Endothelial cell of umbilical vein (primary cell): ENCODE data around the gene CCNF. TPM values are rescaled to one million over a fixed set of nuclear protein-coding genes. Genes with fewer than 3 reads are reported as not detected.

Source experiments
- BruUV-seq: library from RNA; stranded (reverse); fragments of 400-500 nt; replicated peaks from 2 replicates; lab custom pipeline; 2021; lab: Mats Ljungman, UMichigan
- CTCF ChIA-PET: fragments of 300-600, 350-600 bp; sonication (Branson Sonifier 250); formaldehyde crosslinking; loops from one replicate; lab custom pipeline; 2021; ENCODE audit warnings: antibody characterized with exemption, inconsistent platforms; lab: Charles Lee
- POLR2A ChIA-PET: fragments of 300-600, 350-600 bp; sonication (Branson Sonifier 250); formaldehyde crosslinking; loops from one replicate; lab custom pipeline; 2021; ENCODE audit warnings: antibody characterized with exemption, inconsistent platforms; lab: Charles Lee
- DNase-seq: peaks from one replicate; pipeline ENCODE4 v3.0.0-alpha.2; 2011; ENCODE audit warnings: low read depth, low spot score
- FAIRE-seq: peaks from 2 replicates; lab custom pipeline; 2011; peaks lifted over from hg19 to GRCh38; lab: Jason Lieb, UNC
- H2AFZ ChIP-seq: 2 replicates; pipeline ENCODE4 v1.6.0; 2012; ENCODE audit warnings: low read depth, low read length, control low read depth, inconsistent platforms
- H3K27ac ChIP-seq: 2 replicates; pipeline ENCODE4 v1.5.1; 2011; ENCODE audit warnings: low read depth, mild to moderate bottlenecking, control low read depth, low read length, moderate library complexity; ENCODE audit not compliant: insufficient read depth
- H3K27me3 ChIP-seq, 2 experiments: 2 replicates each; pipeline versions ENCODE4 v1.6.0 to v1.6.1; 2011; ENCODE audit warnings: low read length in 2 of 2, mixed read lengths in 1 of 2; ENCODE audit not compliant: control insufficient read depth in 2 of 2, insufficient read depth in 2 of 2
- H3K36me3 ChIP-seq, 2 experiments: 2 replicates in 1 of 2; 3 replicates in 1 of 2; pipeline ENCODE4 v1.5.1; 2011; ENCODE audit warnings: low read length in 2 of 2, mild to moderate bottlenecking in 1 of 2, moderate library complexity in 1 of 2; ENCODE audit not compliant: control insufficient read depth in 2 of 2, insufficient read depth in 2 of 2; ENCODE audit errors: extremely low read depth in 1 of 2
- H3K4me1 ChIP-seq: 3 replicates; pipeline ENCODE4 v1.5.1; 2011; ENCODE audit warnings: mild to moderate bottlenecking, low read length; ENCODE audit not compliant: control insufficient read depth, insufficient read depth; ENCODE audit errors: extremely low read depth
- H3K4me2 ChIP-seq: 2 replicates; pipeline ENCODE4 v1.6.1; 2011; ENCODE audit warnings: low read length, control low read depth, mixed read lengths; ENCODE audit not compliant: insufficient read depth
- H3K4me3 ChIP-seq, 3 experiments: fragments of 200-600 bp in 1 of 3; sonication (generic), shearing (Covaris generic) in 1 of 3; replicated peaks in 1 of 3; 2 replicates each; pipeline ENCODE4 v1.5.1; 2011 to 2016; ENCODE audit warnings: control low read depth in 3 of 3, low read length in 3 of 3, mild to moderate bottlenecking in 2 of 3, inconsistent platforms in 1 of 3, low read depth in 1 of 3, moderate library complexity in 1 of 3; ENCODE audit not compliant: insufficient read depth in 1 of 3
- H3K79me2 ChIP-seq: 2 replicates; pipeline ENCODE4 v1.6.0; 2012; ENCODE audit warnings: low read length, inconsistent platforms; ENCODE audit not compliant: control insufficient read depth, insufficient read depth
- H3K9ac ChIP-seq: replicated peaks from 2 replicates; pipeline ENCODE3; 2011; ENCODE audit warnings: low read length, control low read depth; ENCODE audit not compliant: insufficient read depth; ENCODE audit errors: extremely low read depth
- H3K9me1 ChIP-seq: replicated peaks from 3 replicates; pipeline ENCODE4 v1.6.0; 2011; ENCODE audit warnings: mild to moderate bottlenecking, low read length; ENCODE audit not compliant: control insufficient read depth, insufficient read depth; ENCODE audit errors: extremely low read depth
- H3K9me3 ChIP-seq: replicated peaks from 2 replicates; pipeline ENCODE4 v1.5.1; 2012; ENCODE audit warnings: low read length, inconsistent platforms; ENCODE audit not compliant: control insufficient read depth, insufficient read depth
- H4K20me1 ChIP-seq: replicated peaks from 2 replicates; pipeline ENCODE3; 2011; ENCODE audit warnings: mild to moderate bottlenecking, low read length; ENCODE audit not compliant: control insufficient read depth, insufficient read depth; ENCODE audit errors: extremely low read depth
- EZH2 ChIP-seq: IDR thresholded peaks from 2 replicates; pipeline ENCODE4 v1.6.1; 2012; ENCODE audit warnings: borderline replicate concordance, low read depth, mild to moderate bottlenecking, moderate library complexity, low read length, inconsistent platforms; ENCODE audit not compliant: severe bottlenecking
- FOS ChIP-seq: IDR thresholded peaks from 2 replicates; pipeline ENCODE4 v1.6.1; 2011; ENCODE audit warnings: mild to moderate bottlenecking, low read length, moderate library complexity, borderline replicate concordance; ENCODE audit not compliant: insufficient read depth
- GATA2 ChIP-seq: IDR thresholded peaks from 2 replicates; pipeline ENCODE4 v1.7.0; 2011; ENCODE audit warnings: low read depth, mild to moderate bottlenecking, moderate library complexity, mixed read lengths, low read length; ENCODE audit not compliant: insufficient read length, insufficient read depth
- JUN ChIP-seq: IDR thresholded peaks from 2 replicates; pipeline ENCODE4 v1.6.1; 2011; ENCODE audit warnings: borderline replicate concordance, low read depth; ENCODE audit not compliant: insufficient read length, insufficient read depth
- MYC ChIP-seq: IDR thresholded peaks from one replicate; pipeline ENCODE4 v1.6.1; 2011; ENCODE audit warnings: mild to moderate bottlenecking, low read depth, low read length
- POLR2A ChIP-seq: IDR thresholded peaks from 2 replicates; pipeline ENCODE4 v1.6.1; 2012; ENCODE audit warnings: low read depth, mild to moderate bottlenecking, control low read depth, low read length
- POLR2AphosphoS5 ChIP-seq: IDR thresholded peaks from 2 replicates; pipeline ENCODE4 v1.6.1; 2012; ENCODE audit warnings: low read depth, mild to moderate bottlenecking, control low read depth, low read length, moderate library complexity; ENCODE audit not compliant: insufficient read depth
- dilution Hi-C: fragments of 300-500 bp; cut with MboI; formaldehyde crosslinking; loops from one replicate; pipeline ENCODE4 v1.15.0; 2019; ENCODE audit warnings: low sequenced_read_pairs; ENCODE audit not compliant: extremely low pct_ligation_motif_present
- intact Hi-C: fragments of 100-400 bp; cut with micrococcal nuclease; formaldehyde crosslinking; loops from one replicate; pipeline ENCODE4 v1.10.0; 2022
- polyA plus RNA-seq, 4 experiments: library from polyadenylated mRNA; depleted of rRNA in 3 of 4; stranded (reverse) in 3 of 4; unstranded in 1 of 4; fragments of >200 nt; gene quantifications; 2 replicates each; pipeline versions ENCODE4 v1.2.1 to v1.2.3, GENCODE V29; 2011 to 2012; ENCODE audit warnings: missing spikeins in 1 of 4
- total RNA-seq: library from RNA; stranded (reverse); gene quantifications from 2 replicates; pipeline ENCODE4 v1.2.3, GENCODE V29; 2021
- TF ChIP-seq, protein P1 (sequence below): IDR thresholded peaks from 2 replicates; pipeline ENCODE4 v1.6.1; 2011; ENCODE audit not compliant: insufficient read depth, insufficient read length
- TF ChIP-seq, protein P2 (sequence below), 2 donors: IDR thresholded peaks; 1 replicate in 1 of 2; 2 replicates in 1 of 2; pipeline ENCODE4 v1.5.1; 2011; ENCODE audit warnings: low read length in 2 of 2, mild to moderate bottlenecking in 2 of 2, moderate library complexity in 2 of 2, control low read depth in 1 of 2, inconsistent platforms in 1 of 2, low read depth in 1 of 2; ENCODE audit not compliant: insufficient read depth in 1 of 2; ENCODE audit errors: extremely low read depth in 1 of 2

The CCNF gene
- total and polyA plus RNA-seq, 2 donors (not counting 3 experiments of a cell fraction or from before 2014, with no cell fraction given): 13.9 to 48.9 TPM

DNA sequence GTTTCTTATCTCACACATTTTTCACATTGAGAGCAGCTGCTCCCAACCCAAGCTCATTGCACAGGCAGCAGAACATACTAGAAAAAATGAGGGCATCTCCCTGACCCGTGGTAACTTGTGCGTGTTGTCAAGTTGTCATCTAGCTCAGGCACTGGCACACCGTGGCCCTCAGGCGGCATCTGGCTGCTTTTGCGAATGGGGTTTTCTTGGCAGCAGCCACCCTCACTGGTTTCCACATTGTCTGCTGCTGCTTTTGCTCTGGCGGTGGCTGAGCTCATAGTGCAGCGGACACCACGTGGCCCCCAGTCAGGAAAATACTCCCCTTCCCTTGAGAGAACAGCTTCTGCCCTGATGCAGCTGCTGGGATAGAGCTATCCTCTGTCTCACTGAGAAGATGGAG is 21.3 kb downstream of the CCNF start:
- H3K4me1 ChIP-seq: no peaks in the 10 kb centered on the region
- intact Hi-C loops (no loop called here), dilution Hi-C loops (no loop called here)
- ChIA-PET CTCF (interaction anchor here (1.7 kb wide), 1 partner anchor 51 kb away, joined by 6 read pairs; no protein-coding TSS in a partner anchor), POLR2A (no interaction called here)
- H3K4me3 ChIP-seq: no peak overlapping the region
- H3K27me3 ChIP-seq: no peaks in the 10 kb centered on the region
- H3K27ac ChIP-seq: no peak overlapping the region
- no peak for TF ChIP-seq GATA2
- TF ChIP-seq EZH2: no peak
- TF ChIP-seq POLR2A: no peak
- TF ChIP-seq POLR2AphosphoS5: no peak
- TF ChIP-seq, protein P1, sequence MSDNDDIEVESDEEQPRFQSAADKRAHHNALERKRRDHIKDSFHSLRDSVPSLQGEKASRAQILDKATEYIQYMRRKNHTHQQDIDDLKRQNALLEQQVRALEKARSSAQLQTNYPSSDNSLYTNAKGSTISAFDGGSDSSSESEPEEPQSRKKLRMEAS: no peak
- TF ChIP-seq FOS: no peak
- TF ChIP-seq MYC: no peak
- no peak for TF ChIP-seq JUN
- TF ChIP-seq, protein P2, sequence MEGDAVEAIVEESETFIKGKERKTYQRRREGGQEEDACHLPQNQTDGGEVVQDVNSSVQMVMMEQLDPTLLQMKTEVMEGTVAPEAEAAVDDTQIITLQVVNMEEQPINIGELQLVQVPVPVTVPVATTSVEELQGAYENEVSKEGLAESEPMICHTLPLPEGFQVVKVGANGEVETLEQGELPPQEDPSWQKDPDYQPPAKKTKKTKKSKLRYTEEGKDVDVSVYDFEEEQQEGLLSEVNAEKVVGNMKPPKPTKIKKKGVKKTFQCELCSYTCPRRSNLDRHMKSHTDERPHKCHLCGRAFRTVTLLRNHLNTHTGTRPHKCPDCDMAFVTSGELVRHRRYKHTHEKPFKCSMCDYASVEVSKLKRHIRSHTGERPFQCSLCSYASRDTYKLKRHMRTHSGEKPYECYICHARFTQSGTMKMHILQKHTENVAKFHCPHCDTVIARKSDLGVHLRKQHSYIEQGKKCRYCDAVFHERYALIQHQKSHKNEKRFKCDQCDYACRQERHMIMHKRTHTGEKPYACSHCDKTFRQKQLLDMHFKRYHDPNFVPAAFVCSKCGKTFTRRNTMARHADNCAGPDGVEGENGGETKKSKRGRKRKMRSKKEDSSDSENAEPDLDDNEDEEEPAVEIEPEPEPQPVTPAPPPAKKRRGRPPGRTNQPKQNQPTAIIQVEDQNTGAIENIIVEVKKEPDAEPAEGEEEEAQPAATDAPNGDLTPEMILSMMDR (IDR thresholded peaks at IDR 0.05; ENCODE audit: extremely low read depth in 1 of 2, insufficient read depth in 1 of 2, low read depth in 1 of 2, low read length in 2 of 2): no peak
- FAIRE-seq (no peak), DNase-seq (no peak)
- no peak overlapping the region for H3K9ac ChIP-seq
- H3K79me2 ChIP-seq: peaks cover 1% of the 10 kb centered on the region
- H3K4me2 ChIP-seq: no peak overlapping the region
- H3K9me1 ChIP-seq: no peaks in the 10 kb centered on the region
- H3K36me3 ChIP-seq: peaks cover 21 to 40% of the 10 kb centered on the region in 2 experiments
- no peaks in the 10 kb centered on the region for H4K20me1 ChIP-seq
- BruUV-seq: no TSS peak
- no peak overlapping the region for H2AFZ ChIP-seq
- no peaks in the 10 kb centered on the region for H3K9me3 ChIP-seq
